Central memory CD8-positive, alpha-beta T cell (primary cell): Measurements from ENCODE around the gene APPBP2.
"Not testable (repeated sequence)": the region's sequence is repeated elsewhere in the genome, so short reads cannot be mapped to it uniquely, and the experiment has no call there.

Experiments used
- ATAC-seq: fragments of 150-1000 bp; cut with Tn5 transposase; replicated peaks from 2 replicates; pipeline ENCODE4 v1.10.0; 2022; ENCODE audit warnings: mild to moderate bottlenecking, moderate FRiP score, moderate number of reproducible peaks; ENCODE audit not compliant: poor library complexity, severe bottlenecking; ENCODE audit errors: extremely low read depth
- DNase-seq, 2 donors: peaks; one replicate each; pipeline ENCODE4 v3.0.0; 2021; ENCODE audit warnings: low spot score in 2 of 2
- H3K27ac Mint-ChIP-seq: one replicate; pipeline ENCODE4 v1.8.0; 2022; ENCODE audit warnings: low read depth, mild to moderate bottlenecking, moderate library complexity, mixed read lengths
- H3K27me3 Mint-ChIP-seq: one replicate; pipeline ENCODE4 v1.8.0; 2022; ENCODE audit warnings: mixed read lengths
- H3K36me3 Mint-ChIP-seq: one replicate; pipeline ENCODE4 v1.8.0; 2022; ENCODE audit warnings: mild to moderate bottlenecking, moderate library complexity, mixed read lengths; ENCODE audit not compliant: insufficient read depth
- H3K4me1 Mint-ChIP-seq: one replicate; pipeline ENCODE4 v1.8.0; 2022; ENCODE audit warnings: mixed read lengths
- H3K4me3 Mint-ChIP-seq: one replicate; pipeline ENCODE4 v1.8.0; 2022; ENCODE audit warnings: mild to moderate bottlenecking, moderate library complexity, mixed read lengths
- H3K9me3 Mint-ChIP-seq: one replicate; pipeline ENCODE4 v1.8.0; 2022; ENCODE audit warnings: mixed read lengths

Gene APPBP2

DNA sequence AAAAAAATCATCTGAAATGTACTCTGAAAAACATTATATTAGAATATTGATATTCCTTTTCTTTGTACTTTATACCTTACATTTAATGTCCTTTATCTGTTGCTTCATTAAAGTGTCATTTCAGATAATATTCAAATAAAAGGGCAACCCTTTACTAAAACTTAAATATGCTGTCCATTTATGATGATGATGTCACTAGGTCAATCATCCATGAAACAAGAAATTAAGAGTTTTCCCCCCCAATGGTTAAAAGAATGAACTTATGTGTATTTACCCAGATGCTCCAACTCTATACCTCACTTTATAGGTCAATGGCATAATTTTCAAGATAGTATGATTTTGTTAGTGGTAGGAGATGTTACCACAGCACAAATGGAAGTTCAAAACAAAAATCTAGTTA, 15.3 kb downstream of the APPBP2 start:
- H3K36me3 Mint-ChIP-seq = peaks cover 27% of the 10 kb centered on the region

DNA sequence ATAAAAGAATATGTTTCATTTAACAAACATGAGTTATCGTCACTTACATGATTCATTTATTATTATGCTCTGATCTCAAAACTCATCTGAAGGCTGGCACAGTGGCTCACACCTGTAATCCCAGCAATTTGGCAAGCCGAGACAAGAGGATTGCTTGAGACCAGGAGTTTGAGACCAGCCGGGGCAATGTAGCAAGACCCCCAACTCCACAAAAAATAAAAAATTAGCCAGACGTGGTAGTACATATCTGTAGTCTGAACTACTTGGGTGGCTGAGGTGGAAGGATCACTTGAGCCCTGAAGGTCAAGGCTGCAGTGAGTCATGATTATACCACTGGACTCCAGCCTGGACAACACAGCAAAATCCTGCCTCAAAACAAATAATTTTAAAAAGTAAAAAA, 16.0 kb downstream of the APPBP2 start:
- Mint-ChIP-seq H3K36me3 (peaks cover 27% of the 10 kb centered on the region), H3K27ac (peak overlapping the region; percentile 2), H3K27me3 (no peaks in the 10 kb centered on the region), H3K4me1 (peaks cover 35% of the 10 kb centered on the region), H3K4me3 (no peak overlapping the region), H3K9me3 (no peaks in the 10 kb centered on the region)
- DNase-seq = no peak
- ATAC-seq = no peak

More for the DNA sequence above, 15.3 kb downstream of the APPBP2 start:
- ATAC-seq (no peak), DNase-seq (no peak)
- Mint-ChIP-seq H3K27me3 (no peaks in the 10 kb centered on the region), H3K4me1 (peaks cover 38% of the 10 kb centered on the region), H3K9me3 (no peaks in the 10 kb centered on the region), H3K27ac (peak overlapping the region; percentile 2), H3K4me3 (no peak overlapping the region)

DNA sequence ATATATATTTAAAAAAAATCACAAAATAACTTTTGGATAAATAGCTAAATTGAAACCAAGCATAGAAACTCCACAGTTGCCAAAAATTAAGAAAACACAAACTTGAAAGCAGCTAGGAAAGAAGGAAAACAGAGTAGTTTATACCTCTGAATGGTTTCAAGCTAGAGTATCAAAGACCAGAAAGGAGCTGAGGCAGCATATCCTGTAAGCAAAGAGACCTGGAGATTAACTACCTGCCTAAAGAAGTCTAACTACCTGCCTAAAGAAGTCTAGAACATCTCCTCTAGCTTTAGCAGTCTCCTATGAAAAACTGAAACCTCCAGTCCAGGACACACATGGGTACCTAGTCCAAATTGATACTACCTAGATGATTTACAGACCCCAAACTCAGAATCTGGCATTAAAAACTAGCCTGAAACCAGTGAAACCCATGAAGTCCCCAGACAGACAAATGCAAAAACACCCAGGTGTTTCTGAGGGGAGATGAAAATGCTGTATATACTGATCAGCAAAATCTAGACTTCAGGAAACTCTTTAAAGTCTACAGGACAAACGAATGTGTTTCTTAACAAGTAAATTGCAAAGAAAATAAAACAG, 17.6 kb downstream of the APPBP2 start:
- ATAC-seq = no peak
- H3K4me3 Mint-ChIP-seq = no peak overlapping the region
- no peak for DNase-seq
- H3K4me1 Mint-ChIP-seq = peaks cover 30% of the 10 kb centered on the region
- no peaks in the 10 kb centered on the region for H3K9me3 Mint-ChIP-seq
- H3K27me3 Mint-ChIP-seq = no peaks in the 10 kb centered on the region
- H3K27ac Mint-ChIP-seq = peak overlapping the region; percentile 19
- H3K36me3 Mint-ChIP-seq = peaks cover 17% of the 10 kb centered on the region

DNA sequence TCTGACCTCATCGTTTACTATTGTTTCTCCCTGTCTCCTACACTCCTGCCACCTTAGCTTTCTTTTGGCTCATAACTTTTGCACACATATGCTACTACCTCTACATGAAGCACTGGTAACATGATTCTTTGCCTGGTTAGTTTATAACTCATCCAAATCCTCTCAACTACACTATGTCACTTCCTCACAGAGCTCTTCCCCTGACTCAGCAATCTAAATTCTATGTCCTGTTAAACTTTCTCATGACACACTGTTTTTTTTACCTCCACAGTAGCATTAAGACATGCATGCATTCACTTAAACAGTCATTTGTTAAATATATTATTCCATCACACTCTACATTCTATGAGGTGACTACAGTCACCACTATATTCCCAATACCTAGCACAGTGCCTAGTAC, 19.7 kb downstream of the APPBP2 start:
- H3K4me1 Mint-ChIP-seq = peaks cover 24% of the 10 kb centered on the region
- no peak for DNase-seq

DNA sequence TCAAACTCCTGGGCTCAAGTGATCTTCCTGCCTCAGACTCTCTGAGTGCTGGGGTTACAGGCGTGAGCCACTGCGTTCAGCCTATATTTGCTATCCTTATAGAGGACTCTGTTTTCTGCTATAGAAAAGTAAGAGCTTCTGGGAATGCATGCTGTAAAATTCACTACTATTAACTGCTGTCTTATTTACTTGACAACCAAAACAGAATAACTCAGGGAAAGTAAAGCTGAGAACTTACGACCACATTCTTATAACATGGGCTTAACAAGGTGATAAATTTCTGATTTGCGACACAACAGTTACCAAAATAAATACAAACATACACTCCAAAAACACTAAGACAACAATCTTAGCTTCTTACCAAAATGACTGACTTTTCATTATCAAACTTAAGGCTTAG, 23.9 kb downstream of the APPBP2 start:
- no peak for ATAC-seq
- peaks cover 19% of the 10 kb centered on the region for H3K4me1 Mint-ChIP-seq

More for the DNA sequence above, 19.7 kb downstream of the APPBP2 start:
- peaks cover 4% of the 10 kb centered on the region for H3K36me3 Mint-ChIP-seq
- no peak for ATAC-seq
- no peak overlapping the region for H3K27ac Mint-ChIP-seq
- H3K4me3 Mint-ChIP-seq = no peak overlapping the region
- H3K9me3 Mint-ChIP-seq = no peaks in the 10 kb centered on the region
- no peaks in the 10 kb centered on the region for H3K27me3 Mint-ChIP-seq

DNA sequence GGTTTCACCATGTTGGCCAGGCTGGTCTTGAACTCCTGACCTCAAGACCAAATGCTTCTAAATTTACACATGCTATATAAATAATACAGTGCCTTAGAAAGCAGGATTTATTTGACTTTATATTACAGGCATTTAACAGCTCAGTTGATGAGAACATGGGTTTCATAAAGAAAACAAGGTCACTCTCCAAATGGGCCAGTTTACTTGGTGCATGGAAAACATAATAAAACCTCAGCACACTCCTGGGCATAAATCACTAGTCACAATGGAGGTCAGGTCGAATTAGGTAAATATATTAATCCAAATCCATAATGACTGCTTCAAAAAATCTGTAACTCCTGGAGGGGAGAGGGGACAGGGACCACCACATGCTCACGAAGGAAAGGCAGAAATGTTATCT, 24.5 kb downstream of the APPBP2 start:
- Mint-ChIP-seq H3K36me3 (peaks cover 14% of the 10 kb centered on the region), H3K9me3 (no peaks in the 10 kb centered on the region), H3K4me3 (no peak overlapping the region), H3K4me1 (peaks cover 19% of the 10 kb centered on the region), H3K27ac (no peak overlapping the region), H3K27me3 (no peaks in the 10 kb centered on the region)
- ATAC-seq (no peak), DNase-seq (no peak)

More for the DNA sequence above, 23.9 kb downstream of the APPBP2 start:
- Mint-ChIP-seq H3K27ac (no peak overlapping the region), H3K27me3 (no peaks in the 10 kb centered on the region), H3K4me3 (no peak overlapping the region), H3K36me3 (peaks cover 14% of the 10 kb centered on the region), H3K9me3 (no peaks in the 10 kb centered on the region)
- DNase-seq = no peak

DNA sequence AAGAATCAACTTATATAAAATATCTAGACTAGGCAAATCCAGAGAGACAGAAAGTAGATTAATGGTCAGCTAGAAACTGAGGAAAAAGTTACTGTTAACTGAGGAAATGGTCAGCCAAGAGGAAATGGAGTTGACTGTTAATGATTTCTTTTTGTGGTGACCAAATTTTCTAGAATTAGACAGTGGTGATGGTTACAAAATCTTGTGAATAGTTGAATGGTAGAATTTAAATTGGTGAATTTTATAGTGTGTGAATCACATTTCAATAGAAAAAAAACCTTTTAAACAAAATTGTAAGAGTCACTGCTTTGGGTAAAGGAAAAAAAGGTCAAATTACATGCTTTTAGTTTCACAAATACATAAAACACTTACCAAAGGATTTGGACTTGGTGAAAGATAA, 30.0 kb downstream of the APPBP2 start:
- no peak for ATAC-seq
- no peaks in the 10 kb centered on the region for H3K9me3 Mint-ChIP-seq
- no peak for DNase-seq
- no peak overlapping the region for H3K27ac Mint-ChIP-seq
- peaks cover 39% of the 10 kb centered on the region for H3K36me3 Mint-ChIP-seq
- H3K4me1 Mint-ChIP-seq = peaks cover 6% of the 10 kb centered on the region
- H3K4me3 Mint-ChIP-seq = no peak overlapping the region
- no peaks in the 10 kb centered on the region for H3K27me3 Mint-ChIP-seq

DNA sequence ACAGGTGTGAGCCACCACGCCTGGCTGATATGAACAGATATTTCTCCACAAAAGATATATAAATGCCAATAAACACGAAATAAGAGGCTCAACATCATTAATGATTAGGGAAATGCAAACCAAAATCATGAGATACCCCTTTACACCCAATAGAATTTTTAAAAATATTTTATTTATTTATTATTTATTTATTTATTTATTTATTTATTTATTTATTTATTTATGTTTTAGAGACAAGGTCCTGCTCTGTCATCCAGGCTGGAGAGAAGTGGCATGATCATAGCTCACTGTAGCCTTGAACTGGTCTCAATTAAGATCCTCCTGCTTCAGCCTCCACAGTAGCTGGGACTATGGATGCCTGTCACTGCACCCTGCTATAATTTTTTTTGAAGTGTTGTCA, 30.8 kb downstream of the APPBP2 start:
- ATAC-seq = no peak
- Mint-ChIP-seq H3K4me1 (peaks cover 6% of the 10 kb centered on the region), H3K4me3 (no peak overlapping the region), H3K36me3 (peaks cover 40% of the 10 kb centered on the region), H3K27me3 (no peaks in the 10 kb centered on the region), H3K9me3 (no peaks in the 10 kb centered on the region), H3K27ac (no peak overlapping the region)
- DNase-seq = no peak

DNA sequence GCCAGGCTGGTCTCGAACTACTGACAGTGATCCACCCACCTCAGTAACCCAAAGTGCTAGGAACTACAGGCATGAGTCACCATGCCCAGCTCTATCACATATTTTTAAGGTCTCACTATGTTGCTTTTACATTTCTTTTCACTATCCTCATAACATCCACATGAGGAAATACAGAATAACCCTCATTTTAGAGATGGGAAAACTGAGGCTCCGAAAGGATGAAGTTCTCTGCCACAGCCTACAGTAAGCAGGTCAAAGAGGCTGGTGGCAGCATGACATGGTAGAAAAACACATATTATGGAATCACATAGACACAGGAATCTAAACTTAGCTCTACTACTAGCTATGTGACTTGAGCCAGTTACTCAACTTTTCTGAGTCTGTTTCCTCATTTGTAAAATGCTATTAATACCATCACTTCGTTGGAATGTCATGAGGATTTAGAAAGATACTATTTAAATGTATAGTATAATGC, 32.2 kb downstream of the APPBP2 start:
- H3K4me3 Mint-ChIP-seq = no peak overlapping the region
- H3K27me3 Mint-ChIP-seq = no peaks in the 10 kb centered on the region
- DNase-seq = no peak
- H3K4me1 Mint-ChIP-seq = no peaks in the 10 kb centered on the region
- no peak for ATAC-seq
- no peaks in the 10 kb centered on the region for H3K9me3 Mint-ChIP-seq
- H3K36me3 Mint-ChIP-seq = peaks cover 34% of the 10 kb centered on the region
- no peak overlapping the region for H3K27ac Mint-ChIP-seq

DNA sequence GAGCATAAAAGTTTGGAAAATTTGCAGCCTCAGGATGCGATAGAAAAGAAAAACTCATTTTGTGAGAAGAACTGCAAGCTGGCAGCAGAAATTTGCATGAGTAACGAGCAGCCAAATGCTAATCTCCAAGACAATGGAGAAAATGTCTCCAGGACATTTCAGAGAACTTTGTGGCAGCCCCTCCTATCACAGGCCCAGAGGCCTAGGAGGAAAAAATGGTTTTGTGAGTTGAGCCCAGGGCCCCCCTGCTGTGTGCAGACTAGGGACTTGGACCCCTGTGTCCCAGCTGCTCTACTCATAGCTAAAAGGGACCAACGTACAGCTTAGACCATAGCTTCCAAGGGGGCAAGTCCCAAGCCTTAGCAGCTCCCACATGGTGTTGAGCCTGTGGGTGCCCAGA, 34.3 kb downstream of the APPBP2 start:
- Mint-ChIP-seq H3K27me3 (no peaks in the 10 kb centered on the region), H3K36me3 (peaks cover 33% of the 10 kb centered on the region), H3K4me1 (peaks cover 6% of the 10 kb centered on the region), H3K27ac (no peak overlapping the region), H3K9me3 (peaks cover 6% of the 10 kb centered on the region), H3K4me3 (no peak overlapping the region)
- DNase-seq (no peak), ATAC-seq (no peak)

DNA sequence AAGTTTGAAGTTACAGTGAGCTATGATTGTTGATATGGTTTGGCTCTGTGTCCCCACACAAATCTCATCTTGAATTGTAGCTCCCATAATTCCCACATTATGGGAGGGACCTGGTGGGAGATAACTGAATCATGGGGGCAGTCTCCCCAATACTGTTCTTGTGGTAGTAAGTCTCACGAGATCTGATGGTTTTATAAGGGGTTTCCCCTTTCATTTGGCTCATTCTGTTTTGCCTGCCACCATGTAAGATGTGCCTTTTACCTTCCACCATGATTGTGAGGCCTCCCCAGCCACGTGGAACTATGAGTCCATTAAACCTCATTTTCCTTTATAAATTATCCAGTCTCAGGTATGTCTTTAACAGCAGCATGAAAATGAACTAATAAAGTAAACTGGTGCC, 35.4 kb downstream of the APPBP2 start:
- not testable (repeated sequence) for ATAC-seq, H3K27me3 Mint-ChIP-seq, H3K4me3 Mint-ChIP-seq, H3K4me1 Mint-ChIP-seq, DNase-seq, H3K9me3 Mint-ChIP-seq, H3K27ac Mint-ChIP-seq
- peaks cover 29% of the 10 kb centered on the region for H3K36me3 Mint-ChIP-seq

DNA sequence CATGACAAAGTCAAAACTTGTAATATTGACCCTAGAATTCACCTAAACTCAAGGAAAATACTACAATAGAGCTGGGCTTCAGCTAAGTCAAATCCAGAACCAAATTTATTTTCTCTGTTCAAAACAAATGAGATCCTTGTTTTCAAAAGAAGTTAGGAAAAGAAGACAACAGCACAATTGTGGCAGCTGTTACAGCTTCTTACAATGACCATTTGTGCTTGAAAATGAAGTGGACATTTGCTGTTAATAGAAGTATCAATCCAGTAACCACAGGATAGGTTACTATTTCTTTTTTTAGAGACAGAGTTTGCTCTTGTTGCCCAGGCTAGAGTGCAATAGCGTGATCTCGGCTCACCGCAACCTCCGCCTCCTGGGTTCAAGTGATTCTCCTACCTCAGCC, 44.4 kb downstream of the APPBP2 start:
- Mint-ChIP-seq H3K27me3 (no peaks in the 10 kb centered on the region), H3K9me3 (peaks cover 7% of the 10 kb centered on the region), H3K36me3 (peaks cover 12% of the 10 kb centered on the region), H3K27ac (no peak overlapping the region), H3K4me1 (peaks cover 5% of the 10 kb centered on the region), H3K4me3 (no peak overlapping the region)
- ATAC-seq (no peak), DNase-seq (no peak)

DNA sequence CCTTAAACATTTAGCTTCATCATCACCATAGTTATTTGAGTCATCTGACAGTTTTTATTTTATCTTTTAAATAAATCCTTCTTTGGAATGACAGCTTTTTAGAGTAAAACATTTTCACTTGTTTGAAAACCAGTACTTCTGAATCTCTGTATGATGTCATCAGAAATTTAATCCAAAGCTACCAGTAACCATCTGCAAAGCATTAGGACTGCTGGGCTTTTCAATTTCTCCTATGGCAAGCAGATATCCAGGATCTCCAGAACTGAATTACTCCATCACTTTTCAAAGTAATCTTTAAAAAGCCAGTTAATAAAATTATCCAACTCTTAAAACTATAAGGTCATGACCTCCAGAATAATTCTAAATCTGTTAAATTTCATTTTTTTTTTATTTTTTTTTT, 52.3 kb downstream of the APPBP2 start:
- H3K36me3 Mint-ChIP-seq = peaks cover 26% of the 10 kb centered on the region
- H3K4me3 Mint-ChIP-seq = no peak overlapping the region
- ATAC-seq (no peak), DNase-seq (no peak)
- peaks cover 4% of the 10 kb centered on the region for H3K9me3 Mint-ChIP-seq
- H3K4me1 Mint-ChIP-seq = peaks cover 5% of the 10 kb centered on the region
- H3K27ac Mint-ChIP-seq = no peak overlapping the region
- H3K27me3 Mint-ChIP-seq = no peaks in the 10 kb centered on the region
